ENCODE results near the gene C1QBP.

C1QBP gene

DNA sequence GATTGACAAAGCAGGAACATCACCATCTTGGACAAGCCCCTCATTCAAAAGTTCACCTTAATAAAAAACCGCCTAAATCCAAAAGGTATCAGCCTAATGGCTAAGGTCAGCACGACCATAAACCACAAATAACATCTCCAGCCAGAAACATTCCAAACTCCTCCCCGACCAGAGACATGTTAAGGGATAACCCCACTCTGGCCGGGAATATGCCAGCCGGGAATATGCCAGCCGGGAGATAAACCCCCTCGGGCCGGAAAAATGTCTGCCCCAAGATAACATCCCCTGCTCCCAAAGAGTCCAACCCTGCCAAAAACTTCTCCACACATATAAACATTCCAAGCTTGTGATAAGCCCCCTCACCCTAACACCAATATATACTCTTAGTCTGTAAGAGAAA lies 28.5 kb upstream of the C1QBP start:
- Histone ChIP-seq H3K79me2 (ENCODE audit: insufficient read depth, low read length) (peaks cover 64% of the 10 kb centered on the region), H3K4me1 (ENCODE audit: insufficient read depth, low read length) (peaks cover 35% of the 10 kb centered on the region), H3K4me2 (ENCODE audit: insufficient read depth, low read length) (peak overlapping the region; percentile 67), H3K36me3 (ENCODE audit: insufficient read depth, low read length) (peaks cover 34% of the 10 kb centered on the region), H2AFZ (ENCODE audit: low read depth, low read length) (peak overlapping the region; percentile 78; the same call in 1 of the 2 replicates), H3K9me3 (ENCODE audit: insufficient read depth, low read length, severe bottlenecking) (no peaks in the 10 kb centered on the region), H3K4me3 (ENCODE audit: low read depth in 1 of 2, low read length in 2 of 2) (peak overlapping the region; percentile 96 to 98; a peak in 3 of 4 replicates), H3K9ac (ENCODE audit: low read depth, low read length) (peak overlapping the region; percentile 84), H3K27me3 (ENCODE audit: insufficient read depth, low read length, poor library complexity) (no peaks in the 10 kb centered on the region), H3K27ac (ENCODE audit: low read length) (peak overlapping the region; percentile 67; the same call in 1 of the 2 replicates), H4K20me1 (ENCODE audit: insufficient read depth, low read length) (peaks cover 39% of the 10 kb centered on the region; the same call in 1 of the 2 replicates)
- ATAC-seq (ENCODE audit: insufficient read depth, low read depth) (no peak), DNase-seq (no peak)
- no peak for TF ChIP-seq EZH2 (IDR thresholded peaks at IDR 0.05; ENCODE audit: borderline replicate concordance, low read depth, low read length, severe bottlenecking)
- TF ChIP-seq, protein P1, sequence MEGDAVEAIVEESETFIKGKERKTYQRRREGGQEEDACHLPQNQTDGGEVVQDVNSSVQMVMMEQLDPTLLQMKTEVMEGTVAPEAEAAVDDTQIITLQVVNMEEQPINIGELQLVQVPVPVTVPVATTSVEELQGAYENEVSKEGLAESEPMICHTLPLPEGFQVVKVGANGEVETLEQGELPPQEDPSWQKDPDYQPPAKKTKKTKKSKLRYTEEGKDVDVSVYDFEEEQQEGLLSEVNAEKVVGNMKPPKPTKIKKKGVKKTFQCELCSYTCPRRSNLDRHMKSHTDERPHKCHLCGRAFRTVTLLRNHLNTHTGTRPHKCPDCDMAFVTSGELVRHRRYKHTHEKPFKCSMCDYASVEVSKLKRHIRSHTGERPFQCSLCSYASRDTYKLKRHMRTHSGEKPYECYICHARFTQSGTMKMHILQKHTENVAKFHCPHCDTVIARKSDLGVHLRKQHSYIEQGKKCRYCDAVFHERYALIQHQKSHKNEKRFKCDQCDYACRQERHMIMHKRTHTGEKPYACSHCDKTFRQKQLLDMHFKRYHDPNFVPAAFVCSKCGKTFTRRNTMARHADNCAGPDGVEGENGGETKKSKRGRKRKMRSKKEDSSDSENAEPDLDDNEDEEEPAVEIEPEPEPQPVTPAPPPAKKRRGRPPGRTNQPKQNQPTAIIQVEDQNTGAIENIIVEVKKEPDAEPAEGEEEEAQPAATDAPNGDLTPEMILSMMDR (IDR thresholded peaks at IDR 0.05; ENCODE audit: borderline replicate concordance, extremely low read depth, low read length, poor library complexity, severe bottlenecking) = no peak

DNA sequence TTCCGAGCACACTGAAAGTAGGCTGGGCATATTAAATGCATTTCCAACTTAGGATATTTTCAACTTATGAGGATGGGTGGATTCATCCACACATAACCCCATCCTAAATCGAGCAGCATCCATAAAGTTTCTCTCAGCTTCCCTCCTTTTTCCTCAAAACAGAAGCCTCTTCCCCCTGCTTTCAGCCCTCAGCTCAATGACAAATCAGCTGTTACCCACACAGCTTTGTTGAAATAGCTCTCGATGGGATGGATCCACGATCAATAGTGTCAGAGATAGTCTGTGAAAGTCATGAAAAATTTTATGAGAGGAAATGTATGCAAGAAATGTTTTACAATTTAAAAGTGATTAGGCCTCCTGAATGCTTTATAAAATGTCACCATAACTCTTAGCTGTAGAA lies 27.3 kb upstream of the C1QBP start:
- H3K27me3 ChIP-seq (ENCODE audit: insufficient read depth, low read length, poor library complexity) = no peaks in the 10 kb centered on the region
- ATAC-seq (ENCODE audit: insufficient read depth, low read depth) (no peak), DNase-seq (no peak)
- H3K79me2 ChIP-seq (ENCODE audit: insufficient read depth, low read length) = peaks cover 68% of the 10 kb centered on the region
- peak overlapping the region; percentile 67; the same call in 1 of the 2 replicates for H3K4me2 ChIP-seq (ENCODE audit: insufficient read depth, low read length)
- H2AFZ ChIP-seq (ENCODE audit: low read depth, low read length) = no peak overlapping the region
- no peak overlapping the region for H3K27ac ChIP-seq (ENCODE audit: low read length)
- peaks cover 37% of the 10 kb centered on the region for H3K36me3 ChIP-seq (ENCODE audit: insufficient read depth, low read length)
- no peak for TF ChIP-seq EZH2 (IDR thresholded peaks at IDR 0.05; ENCODE audit: borderline replicate concordance, low read depth, low read length, severe bottlenecking)
- TF ChIP-seq, protein P1 (IDR thresholded peaks at IDR 0.05; ENCODE audit: borderline replicate concordance, extremely low read depth, low read length, poor library complexity, severe bottlenecking) = no peak
- H3K9ac ChIP-seq (ENCODE audit: low read depth, low read length) = peak overlapping the region; percentile 84; the same call in 1 of the 2 replicates
- H3K4me3 ChIP-seq (ENCODE audit: low read depth in 1 of 2, low read length in 2 of 2) = peak overlapping the region in 1 of 2 experiments; percentile 96; a peak in 1 of 4 replicates
- H3K4me1 ChIP-seq (ENCODE audit: insufficient read depth, low read length) = peaks cover 35% of the 10 kb centered on the region
- H4K20me1 ChIP-seq (ENCODE audit: insufficient read depth, low read length) = peaks cover 43% of the 10 kb centered on the region; the same call in 1 of the 2 replicates
- H3K9me3 ChIP-seq (ENCODE audit: insufficient read depth, low read length, severe bottlenecking) = no peaks in the 10 kb centered on the region

DNA sequence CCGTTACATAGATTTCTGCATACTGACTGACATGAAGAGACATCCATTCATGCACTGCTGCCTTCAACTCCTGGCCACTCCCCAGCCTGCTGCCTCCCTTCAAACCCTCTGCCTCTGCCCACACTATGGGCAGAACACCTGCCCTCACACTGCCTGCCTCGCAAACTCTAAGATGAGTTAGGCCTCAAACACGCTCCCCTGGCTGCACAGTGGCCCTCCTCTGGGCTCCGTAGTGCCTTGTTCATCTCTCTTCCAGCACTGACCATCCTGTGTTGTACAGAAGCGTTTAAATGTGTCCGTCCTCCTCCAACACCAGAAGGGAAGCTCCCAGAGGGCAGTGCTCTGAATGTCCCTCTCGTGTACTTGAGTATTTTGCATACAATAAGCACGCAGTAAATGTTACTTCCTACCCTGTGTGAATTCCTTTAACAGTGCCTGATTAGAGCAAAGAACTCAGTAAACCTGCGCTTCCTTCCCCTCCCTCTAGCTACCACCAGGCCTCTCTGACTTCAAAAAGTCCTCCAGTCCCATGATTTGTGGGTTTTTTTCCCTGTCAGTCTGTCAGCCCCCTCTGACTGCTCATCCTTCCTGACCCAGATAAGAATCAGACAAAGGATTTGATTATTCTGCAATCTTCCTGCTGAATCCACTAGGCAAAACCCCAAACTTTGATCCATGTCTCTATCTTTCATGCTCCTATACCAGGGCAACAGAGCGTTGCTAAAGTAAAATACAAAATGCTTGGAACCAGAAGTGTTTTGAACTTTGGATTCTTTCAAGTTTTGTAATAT lies 26.0 kb upstream of the C1QBP start:
- Histone ChIP-seq H3K9ac (ENCODE audit: low read depth, low read length) (no peak overlapping the region), H4K20me1 (ENCODE audit: insufficient read depth, low read length) (peaks cover 43% of the 10 kb centered on the region; the same call in 1 of the 2 replicates), H3K4me3 (ENCODE audit: low read depth in 1 of 2, low read length in 2 of 2) (peak overlapping the region in 1 of 2 experiments; percentile 17; a peak in 1 of 4 replicates), H3K36me3 (ENCODE audit: insufficient read depth, low read length) (peaks cover 48% of the 10 kb centered on the region), H3K4me1 (ENCODE audit: insufficient read depth, low read length) (peaks cover 35% of the 10 kb centered on the region), H3K79me2 (ENCODE audit: insufficient read depth, low read length) (peaks cover 68% of the 10 kb centered on the region), H2AFZ (ENCODE audit: low read depth, low read length) (no peak overlapping the region), H3K4me2 (ENCODE audit: insufficient read depth, low read length) (peak overlapping the region; percentile 67; the same call in 1 of the 2 replicates), H3K9me3 (ENCODE audit: insufficient read depth, low read length, severe bottlenecking) (no peaks in the 10 kb centered on the region), H3K27me3 (ENCODE audit: insufficient read depth, low read length, poor library complexity) (no peaks in the 10 kb centered on the region), H3K27ac (ENCODE audit: low read length) (no peak overlapping the region)
- no peak for DNase-seq
- ATAC-seq (ENCODE audit: insufficient read depth, low read depth) = no peak
- TF ChIP-seq EZH2 (IDR thresholded peaks at IDR 0.05; ENCODE audit: borderline replicate concordance, low read depth, low read length, severe bottlenecking) = no peak
- TF ChIP-seq, protein P1 (IDR thresholded peaks at IDR 0.05; ENCODE audit: borderline replicate concordance, extremely low read depth, low read length, poor library complexity, severe bottlenecking) = no peak
